HepG2 (cell line): ENCODE data around the gene FIBCD1. TPM values are rescaled to one million over a fixed set of nuclear protein-coding genes. Genes with fewer than 3 reads are reported as not detected.

ENCODE experiments used
- ATAC-seq: fragments of 200-7000 bp; cut with Tn5 transposase; 3 replicates; pipeline ENCODE4 v1.9.1; 2020; ENCODE audit warnings: mild to moderate bottlenecking, moderate library complexity
- BruUV-seq: library from RNA; stranded (reverse); fragments of 400-500 nt; replicated peaks from 2 replicates; lab custom pipeline; 2021; lab: Mats Ljungman, UMichigan
- CTCF ChIA-PET: fragments of 300-600 bp; formaldehyde crosslinking; extraction: SDS; loops from one replicate; lab custom pipeline; 2021; ENCODE audit warnings: low total read pairs, inconsistent platforms, low intra/inter-chr PET ratio; lab: Yijun Ruan, JAX
- POLR2A ChIA-PET: fragments of 350-600 bp; sonication (Branson Sonifier 250); formaldehyde crosslinking; loops from one replicate; lab custom pipeline; 2020; ENCODE audit warnings: antibody characterized with exemption, inconsistent platforms; lab: Yijun Ruan, JAX
- DNase-seq: peaks from one replicate; pipeline ENCODE4 v3.0.0-alpha.2; 2015; ENCODE audit warnings: low spot score
- FAIRE-seq: peaks from 3 replicates; lab custom pipeline; 2011; peaks lifted over from hg19 to GRCh38; lab: Jason Lieb, UNC
- H2AFZ ChIP-seq: one replicate; pipeline ENCODE4 v1.6.1; 2011; ENCODE audit warnings: low read length, inconsistent platforms
- H3K27ac ChIP-seq: fragments of 300-600 bp; 3 replicates; pipeline ENCODE4 v1.8.0; 2011; ENCODE audit warnings: mixed run types, mild to moderate bottlenecking, mixed read lengths, low read length, inconsistent platforms; ENCODE audit not compliant: insufficient read depth; ENCODE audit errors: extremely low read length
- H3K27me3 ChIP-seq, 2 experiments: fragments of 200-600 bp in 1 of 2; 2 replicates in 1 of 2; 3 replicates in 1 of 2; pipeline versions ENCODE4 v1.6.0 to v1.8.0; 2011; ENCODE audit warnings: low read length in 2 of 2, mild to moderate bottlenecking in 2 of 2, moderate library complexity in 2 of 2, inconsistent platforms in 1 of 2; ENCODE audit not compliant: insufficient read depth in 2 of 2, control insufficient read depth in 1 of 2
- H3K36me3 ChIP-seq, 2 experiments: fragments of 200-600 bp in 1 of 2; replicated peaks in 1 of 2; 2 replicates in 1 of 2; 3 replicates in 1 of 2; pipeline versions ENCODE4 v1.5.1 to v1.8.0; 2011; ENCODE audit warnings: low read length in 2 of 2, inconsistent platforms in 1 of 2; ENCODE audit not compliant: insufficient read depth in 2 of 2, control insufficient read depth in 1 of 2
- H3K4me1 ChIP-seq: 2 replicates; pipeline ENCODE4 v1.5.1; 2012; ENCODE audit warnings: low read length, inconsistent platforms; ENCODE audit not compliant: insufficient read depth
- H3K4me2 ChIP-seq: 2 replicates; pipeline ENCODE4 v1.6.0; 2011; ENCODE audit warnings: low read depth, low read length, inconsistent platforms
- H3K4me3 ChIP-seq, 3 experiments: fragments of 200-600 bp in 1 of 3; sonication (generic), shearing (Covaris generic) in 1 of 3; replicated peaks in 1 of 3; 2 replicates each; pipeline ENCODE4 v1.5.1; 2011 to 2016; ENCODE audit warnings: low read length in 3 of 3, inconsistent platforms in 2 of 3, low read depth in 2 of 3, mild to moderate bottlenecking in 2 of 3, control low read depth in 1 of 3, mixed read lengths in 1 of 3; ENCODE audit not compliant: insufficient read depth in 1 of 3
- H3K79me2 ChIP-seq: one replicate; pipeline ENCODE4 v1.6.1; 2011; ENCODE audit warnings: low read length, inconsistent platforms; ENCODE audit not compliant: insufficient read depth
- H3K9ac ChIP-seq: 2 replicates; pipeline ENCODE4 v1.6.0; 2011; ENCODE audit warnings: mild to moderate bottlenecking, low read depth, low read length, inconsistent platforms; ENCODE audit not compliant: insufficient read depth
- H3K9me3 ChIP-seq: 2 replicates; pipeline ENCODE4 v1.5.1; 2012; ENCODE audit warnings: mild to moderate bottlenecking, low read length
- H4K20me1 ChIP-seq: 2 replicates; pipeline ENCODE4 v1.6.0; 2011; ENCODE audit warnings: inconsistent platforms, mild to moderate bottlenecking, low read length, moderate library complexity; ENCODE audit not compliant: insufficient read depth
- DDIT3 ChIP-seq: sonication (generic); formaldehyde crosslinking; IDR thresholded peaks from 2 replicates; pipeline ENCODE4 v1.4.0; 2020; ENCODE audit warnings: mild to moderate bottlenecking, missing genetic modification reagents
- GABPB1 ChIP-seq: IDR thresholded peaks from 2 replicates; pipeline ENCODE4 v1.6.1; 2016; ENCODE audit warnings: mild to moderate bottlenecking, missing genetic modification reagents, moderate library complexity, missing compliant biosample characterization
- MIER2 ChIP-seq: IDR thresholded peaks from 2 replicates; pipeline ENCODE4 v1.6.1; 2016; ENCODE audit warnings: missing biosample characterization, missing genetic modification reagents
- NFE2L2 ChIP-seq: fragments of 150-350 bp; IDR thresholded peaks from 2 replicates; pipeline ENCODE4 v1.6.1; 2014; ENCODE audit warnings: low read length
- RCOR2 ChIP-seq: IDR thresholded peaks from 2 replicates; pipeline ENCODE4 v1.6.1; 2016; ENCODE audit warnings: missing biosample characterization, missing genetic modification reagents
- SNRNP70 ChIP-seq: fragments of 200-400 bp; formaldehyde crosslinking; IDR thresholded peaks from 2 replicates; pipeline ENCODE4 v1.6.1; 2017; ENCODE audit warnings: mild to moderate bottlenecking, low read depth, low read length, moderate library complexity
- TSC22D2 ChIP-seq: sonication (generic); formaldehyde crosslinking; IDR thresholded peaks from 2 replicates; pipeline ENCODE4 v1.5.1; 2020; ENCODE audit warnings: missing genetic modification reagents, mild to moderate bottlenecking, borderline replicate concordance
- XRCC5 ChIP-seq: fragments of 200-400 bp; formaldehyde crosslinking; optimal IDR thresholded peaks from 2 replicates; pipeline ENCODE3; 2017; ENCODE audit warnings: mild to moderate bottlenecking, low read length
- ZFP41 ChIP-seq: sonication (generic); formaldehyde crosslinking; IDR thresholded peaks from 2 replicates; pipeline ENCODE4 v1.4.0; 2020; ENCODE audit warnings: mild to moderate bottlenecking, missing genetic modification reagents, borderline replicate concordance
- ZMYM2 ChIP-seq: sonication (generic); formaldehyde crosslinking; IDR thresholded peaks from 2 replicates; pipeline ENCODE4 v1.8.0; 2022; ENCODE audit warnings: mild to moderate bottlenecking, missing genetic modification reagents
- ZNF292 ChIP-seq: sonication (generic); formaldehyde crosslinking; IDR thresholded peaks from 2 replicates; pipeline ENCODE4 v1.8.1; 2022; ENCODE audit warnings: mild to moderate bottlenecking, low read depth, missing genetic modification reagents, borderline replicate concordance
- ZNF577 ChIP-seq: sonication (generic); formaldehyde crosslinking; IDR thresholded peaks from 2 replicates; pipeline ENCODE4 v1.4.0; 2020; ENCODE audit warnings: mild to moderate bottlenecking, low read depth, missing genetic modification reagents, borderline replicate concordance
- ZNF746 ChIP-seq: sonication (generic); formaldehyde crosslinking; IDR thresholded peaks from 2 replicates; pipeline ENCODE4 v1.8.0; 2022; ENCODE audit warnings: mild to moderate bottlenecking, missing genetic modification reagents
- WGBS: methylation state at CpG from one replicate; pipeline ENCODE4 v1.1.6; 2017; ENCODE audit warnings: low lambda C conversion rate; 5-methylcytosine and 5-hydroxymethylcytosine counted together
- in situ Hi-C: cut with HindIII; loops from 2 replicates; pipeline ENCODE4 v1.10.0; 2017; ENCODE audit warnings: low pct_unique_long_range_greater_than_20kb; ENCODE audit not compliant: extremely low pct_ligation_motif_present
- intact Hi-C: fragments of 100-400 bp; cut with micrococcal nuclease; formaldehyde crosslinking; loops from one replicate; pipeline ENCODE4 v1.10.0; 2022; ENCODE audit not compliant: unreplicated experiment
- polyA plus RNA-seq, 8 experiments: library from polyadenylated mRNA; depleted of rRNA in 3 of 8; stranded (reverse) in 7 of 8; unstranded in 1 of 8; fragments of >200 nt; fragmentation: Illumina TruSeq in 4 of 8; extraction: Trizol in 4 of 8; gene quantifications; 2 replicates each; pipeline versions ENCODE4 v1.2.1 to v1.2.3, GENCODE V29; 2011 to 2016; ENCODE audit warnings: low read depth in 4 of 8, missing spikeins in 1 of 8, mixed read lengths in 1 of 8; ENCODE audit not compliant: insufficient read depth in 1 of 8
- total RNA-seq, 5 experiments: library from RNA; depleted of rRNA; stranded (reverse); fragments of >200 nt; fragmentation: Illumina TruSeq; extraction: Trizol; gene quantifications; 2 replicates each; pipeline ENCODE4 v1.2.3, GENCODE V29; 2016; ENCODE audit warnings: low read depth in 1 of 5
- TF ChIP-seq, protein P1 (sequence below): sonication (generic); formaldehyde crosslinking; IDR thresholded peaks from 2 replicates; pipeline ENCODE4 v1.8.0; 2022; ENCODE audit warnings: mild to moderate bottlenecking, missing genetic modification reagents; ENCODE audit not compliant: insufficient replicate concordance
- TF ChIP-seq, protein P2 (sequence below): sonication (generic); formaldehyde crosslinking; IDR thresholded peaks from 2 replicates; pipeline ENCODE4 v1.4.0; 2020; ENCODE audit warnings: missing genetic modification reagents, borderline replicate concordance
- TF ChIP-seq, protein P3 (sequence below): sonication (generic); formaldehyde crosslinking; IDR thresholded peaks from 2 replicates; pipeline ENCODE4 v1.5.1; 2020; ENCODE audit warnings: mild to moderate bottlenecking, missing genetic modification reagents, moderate library complexity
- TF ChIP-seq, protein P4 (sequence below): sonication (generic); formaldehyde crosslinking; IDR thresholded peaks from 2 replicates; pipeline ENCODE4 v1.4.0; 2020; ENCODE audit warnings: mild to moderate bottlenecking, missing genetic modification reagents

Gene FIBCD1
- total and polyA plus RNA-seq, 2 of the 13 experiments (the other 11 are each of a cell fraction or from before 2014, with no cell fraction given): 0.55 to 0.89 TPM

DNA sequence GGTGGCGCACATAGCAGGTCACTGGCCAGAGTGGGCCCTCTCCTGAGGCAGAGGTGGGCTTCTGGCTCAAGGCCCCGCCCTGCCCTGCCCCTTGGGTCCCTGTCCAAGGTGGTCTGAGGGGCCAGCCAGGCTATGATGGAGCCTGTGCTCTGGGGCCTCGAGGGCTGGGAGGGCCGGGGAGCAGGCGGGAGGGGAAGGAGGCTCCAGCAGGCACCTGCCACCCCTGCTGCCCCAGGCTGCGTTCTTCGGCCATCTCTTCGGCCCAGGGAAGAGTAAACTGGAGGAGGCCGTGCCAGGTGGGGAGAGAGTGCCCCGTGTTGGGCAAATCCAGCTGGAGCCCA lies 14.6 kb downstream of the FIBCD1 start:
- DNase-seq: no peak
- H3K36me3 ChIP-seq: no peaks in the 10 kb centered on the region
- no peak for ATAC-seq
- POLR2A ChIA-PET: no interaction called here
- intact Hi-C loops: no loop called here
- peaks cover 35% of the 10 kb centered on the region for H3K4me1 ChIP-seq
- 0% methylated on average over 1 of the region's 10 CpGs for WGBS
- no peaks in the 10 kb centered on the region for H4K20me1 ChIP-seq
- no peaks in the 10 kb centered on the region for H3K79me2 ChIP-seq
- H3K4me3 ChIP-seq: no peak overlapping the region
- H3K9ac ChIP-seq: no peak overlapping the region
- H2AFZ ChIP-seq: no peak overlapping the region
- BruUV-seq: no TSS peak
- FAIRE-seq: no peak
- in situ Hi-C loops: no loop called here
- H3K9me3 ChIP-seq: no peaks in the 10 kb centered on the region
- H3K27ac ChIP-seq: no peak overlapping the region
- H3K4me2 ChIP-seq: no peak overlapping the region
- peaks cover 31 to 98% of the 10 kb centered on the region in 2 experiments for H3K27me3 ChIP-seq
- no peak for TF ChIP-seq RCOR2 (CRISPR knock-in tag)
- TF ChIP-seq GABPB1 (CRISPR knock-in tag): no peak
- TF ChIP-seq, protein P1, sequence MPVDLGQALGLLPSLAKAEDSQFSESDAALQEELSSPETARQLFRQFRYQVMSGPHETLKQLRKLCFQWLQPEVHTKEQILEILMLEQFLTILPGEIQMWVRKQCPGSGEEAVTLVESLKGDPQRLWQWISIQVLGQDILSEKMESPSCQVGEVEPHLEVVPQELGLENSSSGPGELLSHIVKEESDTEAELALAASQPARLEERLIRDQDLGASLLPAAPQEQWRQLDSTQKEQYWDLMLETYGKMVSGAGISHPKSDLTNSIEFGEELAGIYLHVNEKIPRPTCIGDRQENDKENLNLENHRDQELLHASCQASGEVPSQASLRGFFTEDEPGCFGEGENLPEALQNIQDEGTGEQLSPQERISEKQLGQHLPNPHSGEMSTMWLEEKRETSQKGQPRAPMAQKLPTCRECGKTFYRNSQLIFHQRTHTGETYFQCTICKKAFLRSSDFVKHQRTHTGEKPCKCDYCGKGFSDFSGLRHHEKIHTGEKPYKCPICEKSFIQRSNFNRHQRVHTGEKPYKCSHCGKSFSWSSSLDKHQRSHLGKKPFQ (CRISPR knock-in tag): no peak
- TF ChIP-seq, protein P2, sequence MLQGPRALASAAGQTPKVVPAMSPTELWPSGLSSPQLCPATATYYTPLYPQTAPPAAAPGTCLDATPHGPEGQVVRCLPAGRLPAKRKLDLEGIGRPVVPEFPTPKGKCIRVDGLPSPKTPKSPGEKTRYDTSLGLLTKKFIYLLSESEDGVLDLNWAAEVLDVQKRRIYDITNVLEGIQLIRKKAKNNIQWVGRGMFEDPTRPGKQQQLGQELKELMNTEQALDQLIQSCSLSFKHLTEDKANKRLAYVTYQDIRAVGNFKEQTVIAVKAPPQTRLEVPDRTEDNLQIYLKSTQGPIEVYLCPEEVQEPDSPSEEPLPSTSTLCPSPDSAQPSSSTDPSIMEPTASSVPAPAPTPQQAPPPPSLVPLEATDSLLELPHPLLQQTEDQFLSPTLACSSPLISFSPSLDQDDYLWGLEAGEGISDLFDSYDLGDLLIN (CRISPR knock-in tag): no peak
- no peak for TF ChIP-seq ZMYM2 (CRISPR knock-in tag)
- TF ChIP-seq ZFP41: no peak
- TF ChIP-seq SNRNP70: no peak
- TF ChIP-seq ZNF577 (CRISPR knock-in tag): no peak
- TF ChIP-seq XRCC5: no peak
- no peak for TF ChIP-seq ZNF292 (CRISPR knock-in tag)
- no peak for TF ChIP-seq MIER2 (CRISPR knock-in tag)
- no peak for TF ChIP-seq TSC22D2
- TF ChIP-seq, protein P3, sequence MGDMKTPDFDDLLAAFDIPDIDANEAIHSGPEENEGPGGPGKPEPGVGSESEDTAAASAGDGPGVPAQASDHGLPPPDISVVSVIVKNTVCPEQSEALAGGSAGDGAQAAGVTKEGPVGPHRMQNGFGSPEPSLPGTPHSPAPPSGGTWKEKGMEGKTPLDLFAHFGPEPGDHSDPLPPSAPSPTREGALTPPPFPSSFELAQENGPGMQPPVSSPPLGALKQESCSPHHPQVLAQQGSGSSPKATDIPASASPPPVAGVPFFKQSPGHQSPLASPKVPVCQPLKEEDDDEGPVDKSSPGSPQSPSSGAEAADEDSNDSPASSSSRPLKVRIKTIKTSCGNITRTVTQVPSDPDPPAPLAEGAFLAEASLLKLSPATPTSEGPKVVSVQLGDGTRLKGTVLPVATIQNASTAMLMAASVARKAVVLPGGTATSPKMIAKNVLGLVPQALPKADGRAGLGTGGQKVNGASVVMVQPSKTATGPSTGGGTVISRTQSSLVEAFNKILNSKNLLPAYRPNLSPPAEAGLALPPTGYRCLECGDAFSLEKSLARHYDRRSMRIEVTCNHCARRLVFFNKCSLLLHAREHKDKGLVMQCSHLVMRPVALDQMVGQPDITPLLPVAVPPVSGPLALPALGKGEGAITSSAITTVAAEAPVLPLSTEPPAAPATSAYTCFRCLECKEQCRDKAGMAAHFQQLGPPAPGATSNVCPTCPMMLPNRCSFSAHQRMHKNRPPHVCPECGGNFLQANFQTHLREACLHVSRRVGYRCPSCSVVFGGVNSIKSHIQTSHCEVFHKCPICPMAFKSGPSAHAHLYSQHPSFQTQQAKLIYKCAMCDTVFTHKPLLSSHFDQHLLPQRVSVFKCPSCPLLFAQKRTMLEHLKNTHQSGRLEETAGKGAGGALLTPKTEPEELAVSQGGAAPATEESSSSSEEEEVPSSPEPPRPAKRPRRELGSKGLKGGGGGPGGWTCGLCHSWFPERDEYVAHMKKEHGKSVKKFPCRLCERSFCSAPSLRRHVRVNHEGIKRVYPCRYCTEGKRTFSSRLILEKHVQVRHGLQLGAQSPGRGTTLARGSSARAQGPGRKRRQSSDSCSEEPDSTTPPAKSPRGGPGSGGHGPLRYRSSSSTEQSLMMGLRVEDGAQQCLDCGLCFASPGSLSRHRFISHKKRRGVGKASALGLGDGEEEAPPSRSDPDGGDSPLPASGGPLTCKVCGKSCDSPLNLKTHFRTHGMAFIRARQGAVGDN (CRISPR knock-in tag): no peak
- TF ChIP-seq, protein P4, sequence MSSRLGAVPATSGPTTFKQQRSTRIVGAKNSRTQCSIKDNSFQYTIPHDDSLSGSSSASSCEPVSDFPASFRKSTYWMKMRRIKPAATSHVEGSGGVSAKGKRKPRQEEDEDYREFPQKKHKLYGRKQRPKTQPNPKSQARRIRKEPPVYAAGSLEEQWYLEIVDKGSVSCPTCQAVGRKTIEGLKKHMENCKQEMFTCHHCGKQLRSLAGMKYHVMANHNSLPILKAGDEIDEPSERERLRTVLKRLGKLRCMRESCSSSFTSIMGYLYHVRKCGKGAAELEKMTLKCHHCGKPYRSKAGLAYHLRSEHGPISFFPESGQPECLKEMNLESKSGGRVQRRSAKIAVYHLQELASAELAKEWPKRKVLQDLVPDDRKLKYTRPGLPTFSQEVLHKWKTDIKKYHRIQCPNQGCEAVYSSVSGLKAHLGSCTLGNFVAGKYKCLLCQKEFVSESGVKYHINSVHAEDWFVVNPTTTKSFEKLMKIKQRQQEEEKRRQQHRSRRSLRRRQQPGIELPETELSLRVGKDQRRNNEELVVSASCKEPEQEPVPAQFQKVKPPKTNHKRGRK (CRISPR knock-in tag): no peak
- no peak for TF ChIP-seq ZNF746
- TF ChIP-seq DDIT3 (CRISPR knock-in tag): no peak
- no peak for TF ChIP-seq NFE2L2
- TF ChIP-seq, all 625 proteins: peak for 0
- CTCF ChIA-PET: no interaction called here
